ENCODE results near the gene ANKLE2.
"Not testable (repeated sequence)": the region's sequence is repeated elsewhere in the genome, so short reads cannot be mapped to it uniquely, and the experiment has no call there.

ANKLE2 gene

DNA sequence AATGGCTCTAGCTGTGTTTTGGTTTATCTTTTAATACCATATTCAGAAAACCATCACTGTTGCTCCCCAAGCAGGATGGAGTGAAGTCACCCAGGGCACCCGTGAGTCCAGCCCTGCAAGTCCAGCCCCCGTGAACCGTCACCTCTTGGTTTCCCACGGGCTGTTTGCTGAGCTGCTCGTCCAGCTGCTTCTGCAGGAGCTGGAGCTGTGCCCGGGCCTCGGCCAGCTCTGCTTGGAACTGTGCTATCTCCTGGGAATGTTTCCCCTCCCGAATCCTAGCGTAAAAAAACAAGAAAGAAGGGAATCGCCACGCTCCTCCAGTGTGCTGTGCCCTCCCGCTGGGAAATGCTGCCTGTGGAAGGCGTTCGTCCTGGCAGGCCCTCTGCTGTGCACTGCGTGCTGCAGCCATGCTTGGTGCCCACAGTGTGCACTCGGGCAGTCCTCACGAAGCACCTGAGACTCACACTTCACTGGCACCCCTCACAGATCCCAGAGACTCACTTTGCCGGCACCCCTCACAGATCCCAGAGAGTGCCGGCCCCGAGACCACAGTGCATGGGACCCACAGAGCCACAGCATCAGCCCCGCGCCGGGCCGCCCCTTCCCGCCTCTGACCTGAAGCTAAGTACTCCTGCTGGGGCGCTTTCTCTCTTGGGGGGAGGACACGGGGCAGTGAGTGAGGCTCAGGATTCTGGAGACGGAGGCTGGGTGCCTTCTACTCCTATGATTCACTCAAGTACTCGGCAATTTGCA lies 15.4 kb upstream of the ANKLE2 start:
- no peak for DNase-seq

GRCh38 chr12:132776230-132776625 lies 14.6 kb upstream of the ANKLE2 start:
- not testable (repeated sequence) for DNase-seq

- no peak for DNase-seq
Measured at GRCh38 chr12:132775502-132776229, 14.0 kb upstream of the ANKLE2 start.

DNA sequence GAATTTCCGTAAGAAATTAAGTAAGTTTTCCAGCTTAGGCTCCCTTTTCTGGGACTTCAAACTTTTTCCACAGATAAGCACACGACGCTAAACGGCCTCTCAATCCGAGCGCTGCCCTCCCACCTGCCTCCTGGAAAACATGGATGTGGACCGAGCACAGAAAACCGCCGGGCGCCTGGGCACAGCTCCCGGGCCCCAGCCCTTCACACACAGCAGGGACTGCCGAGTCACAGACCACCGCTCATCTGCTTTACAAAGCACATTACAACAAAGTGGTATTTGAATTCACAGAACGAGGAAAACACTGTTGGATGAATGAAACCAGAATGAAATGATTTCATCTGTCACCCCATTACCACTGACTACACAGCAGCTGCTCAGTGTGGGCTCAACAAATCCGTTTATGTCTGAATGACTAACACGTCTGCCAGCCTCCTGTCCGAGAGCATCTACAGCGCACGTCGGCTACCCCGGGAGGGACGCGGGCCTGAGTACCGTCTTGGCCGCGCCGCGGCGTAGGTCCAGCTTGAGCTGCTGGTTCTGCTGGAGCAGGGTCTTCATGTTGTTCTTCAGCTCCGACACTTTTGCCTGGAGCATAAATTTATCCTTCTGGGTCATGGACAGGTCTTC lies 13.1 kb upstream of the ANKLE2 start:
- DNase-seq = no peak

DNA sequence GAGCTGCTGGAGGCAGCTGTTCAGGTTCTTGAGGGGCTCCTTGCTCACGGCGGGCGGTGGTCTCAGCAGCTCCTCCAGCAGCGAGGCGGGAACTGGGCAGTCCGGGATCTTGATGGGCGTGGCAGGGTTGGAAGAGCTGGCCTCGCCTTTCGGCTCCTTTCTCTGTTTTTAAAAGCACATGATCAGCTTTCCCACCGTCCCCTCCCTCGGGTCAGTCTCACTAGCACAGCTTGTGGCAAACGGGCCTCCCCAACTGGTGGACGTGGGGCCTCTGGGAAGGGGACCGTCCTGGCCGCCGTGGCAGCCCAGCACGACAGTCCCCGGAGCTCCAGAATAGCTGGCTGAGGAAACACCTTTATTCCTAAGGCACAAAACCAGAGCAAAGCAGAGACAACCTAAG lies 12.5 kb upstream of the ANKLE2 start:
- DNase-seq = no peak

DNA sequence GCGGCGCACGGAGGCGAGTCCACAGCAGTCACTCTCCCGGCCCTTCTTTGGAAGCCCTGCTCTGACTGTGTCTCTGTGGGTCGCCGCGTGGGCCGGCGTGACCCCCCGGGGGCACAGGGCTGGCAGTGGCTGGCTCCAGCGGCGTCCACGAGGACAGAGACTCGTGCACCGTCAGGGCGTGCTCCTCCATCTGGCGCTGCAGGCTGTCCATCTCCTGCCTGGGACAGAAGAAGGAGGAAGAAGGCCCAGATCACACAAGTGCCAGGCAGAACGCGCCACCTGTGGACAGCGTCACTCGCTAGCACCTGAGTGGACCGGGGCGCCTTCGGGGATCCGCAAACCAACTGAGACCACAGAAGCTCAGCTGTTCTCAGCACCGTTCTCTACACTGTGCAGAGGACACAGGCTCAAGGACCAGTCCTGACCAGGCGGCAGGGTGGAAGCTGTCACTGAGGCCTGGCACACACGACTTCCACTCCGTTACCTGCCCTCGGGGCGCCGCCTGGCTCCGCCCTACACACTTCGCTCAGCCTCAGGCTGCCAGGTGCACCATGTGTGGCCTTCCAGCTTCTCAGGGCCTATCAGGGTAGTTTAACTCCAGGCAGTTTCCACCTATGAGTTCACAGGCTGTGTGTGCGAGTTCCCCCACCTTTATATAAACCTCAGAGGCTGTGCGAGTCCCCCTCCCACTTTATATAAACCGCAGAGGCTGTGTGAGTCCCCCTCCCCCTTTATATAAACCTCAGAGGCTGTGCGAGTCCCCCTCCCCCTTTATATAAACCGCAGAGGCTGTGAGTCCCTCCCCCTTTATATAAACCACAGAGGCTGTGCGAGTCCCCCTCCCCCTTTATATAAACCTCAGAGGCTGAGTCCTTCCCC lies 11.7 kb upstream of the ANKLE2 start:
- DNase-seq = peak; percentile 34

GRCh38 chr12:132772606-132773005 lies 11.0 kb upstream of the ANKLE2 start:
- DNase-seq = peak; percentile 62

DNA sequence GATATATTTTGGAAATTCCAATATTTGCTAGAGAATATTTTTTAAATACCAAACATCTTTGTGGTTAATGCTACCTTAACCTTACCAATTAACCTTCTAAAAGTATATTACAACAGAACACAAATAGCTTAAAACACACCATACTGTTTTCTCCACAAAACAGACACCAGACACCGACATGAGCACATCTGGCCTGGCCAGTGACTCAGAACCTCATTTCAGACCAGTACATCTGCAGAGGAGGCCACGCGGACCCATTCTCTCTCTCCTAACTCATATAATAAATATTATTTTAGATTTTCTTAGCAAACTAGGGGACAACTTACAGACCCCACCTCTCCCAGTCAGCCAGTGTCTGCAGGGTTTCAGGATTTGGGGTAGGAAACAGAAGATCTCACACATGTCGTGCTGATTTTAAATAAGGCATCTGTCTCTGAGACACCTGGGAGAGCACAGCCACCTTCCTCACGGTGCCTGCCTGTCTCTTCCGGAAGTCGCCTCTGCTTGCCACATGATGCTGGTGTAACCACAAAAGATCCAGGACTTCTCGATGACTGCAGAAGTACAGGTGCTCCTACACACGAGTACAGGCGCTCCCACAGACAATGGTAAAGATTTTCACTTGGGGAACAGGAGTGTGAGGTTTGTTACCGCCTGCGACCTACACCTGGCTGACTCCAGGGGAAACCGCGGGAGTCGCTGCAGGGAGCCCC lies 9.7 kb upstream of the ANKLE2 start:
- peak; percentile 73 for DNase-seq

GRCh38 chr12:132766380-132767085 lies 4.9 kb upstream of the ANKLE2 start:
- DNase-seq = no peak

DNA sequence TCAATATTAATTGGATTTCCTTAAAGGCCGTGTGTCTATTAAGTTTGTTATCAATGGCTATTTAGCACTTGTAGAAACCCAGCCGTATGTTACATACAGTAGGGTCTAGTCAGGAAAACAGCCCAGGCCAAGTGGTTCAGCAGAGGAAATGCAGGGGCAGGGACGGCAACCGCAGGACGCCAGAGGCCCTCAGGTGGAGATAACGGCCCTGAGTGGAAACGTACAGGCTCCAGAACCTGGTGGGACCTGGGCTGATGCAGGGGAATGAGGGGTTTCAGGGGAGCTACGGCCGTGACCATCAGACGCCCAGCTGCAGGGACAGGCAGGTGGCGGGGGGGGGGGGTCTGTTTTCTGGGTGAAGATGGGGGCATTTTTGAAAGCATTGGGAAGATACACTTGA lies 3.7 kb upstream of the ANKLE2 start:
- DNase-seq = no peak

DNA sequence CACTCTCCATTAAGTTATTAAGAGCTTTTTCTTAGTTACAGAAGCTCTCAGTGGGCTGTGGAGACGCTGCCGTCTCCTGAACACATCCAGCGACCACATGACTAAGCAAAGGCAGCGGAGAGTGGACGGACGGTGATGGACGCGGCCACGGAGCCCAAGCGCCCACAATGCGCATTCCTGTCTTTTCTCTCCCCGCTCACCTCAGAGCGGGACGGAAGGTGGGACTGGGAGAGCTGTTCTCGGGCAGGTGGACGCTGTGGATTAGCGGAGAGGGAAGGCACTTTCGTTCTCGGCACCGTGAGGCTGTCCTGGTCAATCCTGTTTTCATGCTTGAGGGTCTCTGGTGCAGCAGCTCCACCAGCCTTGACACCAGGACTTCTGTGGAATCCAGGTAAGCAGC lies 2.6 kb upstream of the ANKLE2 start:
- DNase-seq = no peak

GRCh38 chr12:132761921-132762583 lies 420 bp upstream of the ANKLE2 start:
- DNase-seq = peak; percentile 88

DNA sequence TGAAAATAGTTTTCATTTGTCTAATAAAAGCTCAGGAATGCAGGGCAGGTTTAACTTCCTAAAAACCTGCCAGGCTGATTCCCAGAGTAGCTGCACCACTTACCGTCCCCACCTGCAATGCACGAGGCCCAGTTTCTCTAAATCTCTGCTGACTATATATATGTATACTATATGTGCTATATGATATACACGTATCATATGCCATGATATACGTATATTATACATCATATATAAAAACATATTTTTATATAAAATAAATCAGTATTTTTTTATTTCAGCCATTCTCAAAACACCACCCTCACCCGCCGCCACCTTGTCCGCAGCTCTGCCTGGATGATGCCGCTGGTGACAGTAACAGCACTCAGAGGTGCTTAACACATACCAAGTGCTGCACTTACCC lies 2.3 kb downstream of the ANKLE2 start:
- no peak for DNase-seq

- DNase-seq = not testable (repeated sequence)
Measured at GRCh38 chr12:132758825-132759224, 2.8 kb downstream of the ANKLE2 start.

- DNase-seq = no peak
Measured at GRCh38 chr12:132754160-132754932, 7.3 kb downstream of the ANKLE2 start.

GRCh38 chr12:132753670-132754069 lies 8.0 kb downstream of the ANKLE2 start:
- not testable (repeated sequence) for DNase-seq

- DNase-seq = no peak
Measured at GRCh38 chr12:132748319-132748718, 13.3 kb downstream of the ANKLE2 start.

GRCh38 chr12:132747896-132748295 lies 13.7 kb downstream of the ANKLE2 start:
- DNase-seq = no peak

- DNase-seq = no peak
Measured at GRCh38 chr12:132747395-132747794, 14.2 kb downstream of the ANKLE2 start.

DNA sequence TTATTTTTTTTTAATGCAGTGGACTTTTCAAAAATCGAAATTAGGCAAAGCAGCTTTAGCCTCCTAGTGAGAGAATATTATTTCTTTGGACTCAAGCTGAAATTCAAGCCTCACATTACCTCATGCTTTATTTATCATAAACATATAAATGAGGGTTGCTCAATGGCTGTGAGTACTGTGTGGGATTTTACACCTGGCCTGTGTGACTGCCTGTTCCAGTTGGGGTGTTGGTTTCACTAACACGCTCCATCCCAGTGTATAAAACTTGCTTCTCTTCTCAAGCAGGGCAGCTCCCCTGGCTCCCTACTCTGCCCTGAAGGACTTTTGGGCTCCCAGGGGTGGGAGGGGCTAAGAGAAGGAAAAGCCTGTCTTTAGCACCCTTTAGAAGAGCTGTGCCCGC lies 15.0 kb downstream of the ANKLE2 start:
- no peak for DNase-seq

Data from CD4-positive, alpha-beta T cell treated with Interleukin-15 for 1 hour (primary cell).